ENCODE results near the gene GPR52.

The GPR52 gene

DNA sequence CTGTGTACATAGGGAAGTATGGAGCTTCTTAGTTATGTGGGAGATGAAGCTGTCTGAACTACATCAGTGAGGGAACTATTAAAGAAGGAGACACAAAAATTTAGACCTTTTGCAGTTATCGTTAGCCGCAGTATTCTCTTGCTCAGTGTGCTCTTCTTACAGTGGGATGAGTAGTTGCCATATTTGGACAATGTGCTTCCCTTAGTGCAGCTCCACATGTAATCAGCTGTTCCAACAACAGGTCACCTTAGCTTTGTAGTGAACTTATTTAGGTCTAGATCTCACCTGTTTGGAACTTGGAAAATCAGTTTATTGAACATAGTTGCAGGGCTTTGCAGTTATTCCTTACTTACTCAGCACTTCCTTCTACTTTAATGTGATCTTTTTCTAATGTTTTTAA lies 18.1 kb downstream of the GPR52 start:
- no peaks in the 10 kb centered on the region for H3K27me3 ChIP-seq
- no peaks in the 10 kb centered on the region for H3K9me3 ChIP-seq
- H3K4me1 ChIP-seq = no peaks in the 10 kb centered on the region
- no peak overlapping the region for H3K4me3 ChIP-seq
- H3K27ac ChIP-seq = no peak overlapping the region
- no peaks in the 10 kb centered on the region for H3K36me3 ChIP-seq
- TF ChIP-seq, protein P1, sequence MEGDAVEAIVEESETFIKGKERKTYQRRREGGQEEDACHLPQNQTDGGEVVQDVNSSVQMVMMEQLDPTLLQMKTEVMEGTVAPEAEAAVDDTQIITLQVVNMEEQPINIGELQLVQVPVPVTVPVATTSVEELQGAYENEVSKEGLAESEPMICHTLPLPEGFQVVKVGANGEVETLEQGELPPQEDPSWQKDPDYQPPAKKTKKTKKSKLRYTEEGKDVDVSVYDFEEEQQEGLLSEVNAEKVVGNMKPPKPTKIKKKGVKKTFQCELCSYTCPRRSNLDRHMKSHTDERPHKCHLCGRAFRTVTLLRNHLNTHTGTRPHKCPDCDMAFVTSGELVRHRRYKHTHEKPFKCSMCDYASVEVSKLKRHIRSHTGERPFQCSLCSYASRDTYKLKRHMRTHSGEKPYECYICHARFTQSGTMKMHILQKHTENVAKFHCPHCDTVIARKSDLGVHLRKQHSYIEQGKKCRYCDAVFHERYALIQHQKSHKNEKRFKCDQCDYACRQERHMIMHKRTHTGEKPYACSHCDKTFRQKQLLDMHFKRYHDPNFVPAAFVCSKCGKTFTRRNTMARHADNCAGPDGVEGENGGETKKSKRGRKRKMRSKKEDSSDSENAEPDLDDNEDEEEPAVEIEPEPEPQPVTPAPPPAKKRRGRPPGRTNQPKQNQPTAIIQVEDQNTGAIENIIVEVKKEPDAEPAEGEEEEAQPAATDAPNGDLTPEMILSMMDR (IDR thresholded peaks at IDR 0.05) = no peak
- intact Hi-C loops (cut with DNase I; ENCODE audit: low total_unique reads) = no loop called here
- no peak for DNase-seq

GRCh38 chr1:174466607-174467006 lies 18.8 kb downstream of the GPR52 start:
- H3K4me3 ChIP-seq = no peak overlapping the region
- no peak overlapping the region for H3K27ac ChIP-seq
- intact Hi-C loops (cut with DNase I; ENCODE audit: low total_unique reads) = no loop called here
- H3K4me1 ChIP-seq = no peaks in the 10 kb centered on the region
- DNase-seq = no peak
- TF ChIP-seq, protein P1 (IDR thresholded peaks at IDR 0.05) = no peak
- H3K36me3 ChIP-seq = no peaks in the 10 kb centered on the region
- no peaks in the 10 kb centered on the region for H3K27me3 ChIP-seq
- no peaks in the 10 kb centered on the region for H3K9me3 ChIP-seq

DNA sequence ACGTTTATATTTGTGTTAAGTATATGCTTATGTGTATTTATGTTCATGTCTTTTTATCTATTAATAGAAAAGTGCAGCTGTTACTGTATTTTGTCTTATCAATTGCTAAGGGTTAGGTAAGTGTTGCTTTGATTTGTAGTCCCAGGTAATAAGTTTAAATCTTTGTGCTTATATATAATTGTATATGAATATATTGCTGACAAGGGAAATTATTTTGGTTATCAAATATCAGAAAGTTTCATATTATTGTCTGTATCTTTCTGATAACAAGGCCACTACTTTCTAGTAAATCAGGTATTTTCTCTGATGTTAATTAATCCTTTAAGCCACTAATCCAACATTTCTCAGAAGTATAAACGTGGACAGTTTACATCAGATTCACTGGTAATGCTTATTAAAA lies 21.3 kb downstream of the GPR52 start:
- TF ChIP-seq, protein P1 (IDR thresholded peaks at IDR 0.05) = no peak
- no peaks in the 10 kb centered on the region for H3K27me3 ChIP-seq
- intact Hi-C loops (cut with DNase I; ENCODE audit: low total_unique reads) = no loop called here

DNA sequence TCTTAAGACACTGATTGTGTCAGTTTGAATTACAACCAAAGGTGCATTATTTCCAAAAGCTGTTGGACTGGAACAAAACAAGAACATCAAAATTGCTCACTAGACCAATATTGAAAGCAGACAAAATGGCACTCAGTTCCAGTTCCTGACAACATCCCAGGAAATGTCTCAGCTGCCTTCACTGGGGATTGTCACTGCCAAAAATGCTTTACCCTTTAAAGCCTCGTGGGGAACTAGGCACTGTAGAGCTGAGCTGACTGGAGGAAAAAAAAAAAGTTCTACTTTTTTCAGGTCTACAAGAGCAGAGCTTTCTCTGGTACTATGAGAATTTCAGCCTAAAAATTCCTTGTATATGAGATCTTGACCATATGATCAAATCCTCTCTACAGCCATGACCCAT lies 21.9 kb downstream of the GPR52 start:
- no peaks in the 10 kb centered on the region for H3K27me3 ChIP-seq
- no peak for DNase-seq
- H3K4me1 ChIP-seq = no peaks in the 10 kb centered on the region
- H3K27ac ChIP-seq = no peak overlapping the region
- no peak overlapping the region for H3K4me3 ChIP-seq
- intact Hi-C loops (cut with DNase I; ENCODE audit: low total_unique reads) = no loop called here
- H3K9me3 ChIP-seq = no peaks in the 10 kb centered on the region
- H3K36me3 ChIP-seq = no peaks in the 10 kb centered on the region
- TF ChIP-seq, protein P1 (IDR thresholded peaks at IDR 0.05) = no peak

More for the DNA sequence above, 21.3 kb downstream of the GPR52 start:
- Histone ChIP-seq H3K4me3 (no peak overlapping the region), H3K9me3 (no peaks in the 10 kb centered on the region), H3K27ac (no peak overlapping the region), H3K4me1 (no peaks in the 10 kb centered on the region), H3K36me3 (no peaks in the 10 kb centered on the region)
- no peak for DNase-seq

DNA sequence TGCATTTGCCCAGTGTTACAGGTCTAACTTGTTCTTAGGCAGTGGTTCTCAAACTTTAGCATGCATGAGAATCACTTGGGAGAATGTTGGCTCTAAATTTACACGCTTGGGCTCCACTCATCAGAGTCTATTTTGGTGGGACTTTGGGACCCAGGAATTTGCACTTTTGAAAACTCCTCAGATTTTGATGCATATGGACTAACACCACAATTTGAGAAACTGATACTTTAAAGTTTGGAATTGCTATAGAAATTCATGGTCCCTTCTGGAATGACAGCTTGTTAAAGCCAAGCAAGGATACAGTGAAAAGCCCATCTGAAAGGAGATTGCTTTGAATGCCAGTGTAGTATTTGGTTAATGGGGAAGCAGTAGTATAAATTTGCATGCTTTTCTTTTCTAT lies 31.5 kb downstream of the GPR52 start:
- H3K4me3 ChIP-seq = no peak overlapping the region
- H3K4me1 ChIP-seq = no peaks in the 10 kb centered on the region
- H3K27ac ChIP-seq = no peak overlapping the region
- TF ChIP-seq, protein P1 (IDR thresholded peaks at IDR 0.05) = no peak
- DNase-seq = no peak
- intact Hi-C loops (cut with DNase I; ENCODE audit: low total_unique reads) = no loop called here
- no peaks in the 10 kb centered on the region for H3K36me3 ChIP-seq
- no peaks in the 10 kb centered on the region for H3K9me3 ChIP-seq
- H3K27me3 ChIP-seq = no peaks in the 10 kb centered on the region

DNA sequence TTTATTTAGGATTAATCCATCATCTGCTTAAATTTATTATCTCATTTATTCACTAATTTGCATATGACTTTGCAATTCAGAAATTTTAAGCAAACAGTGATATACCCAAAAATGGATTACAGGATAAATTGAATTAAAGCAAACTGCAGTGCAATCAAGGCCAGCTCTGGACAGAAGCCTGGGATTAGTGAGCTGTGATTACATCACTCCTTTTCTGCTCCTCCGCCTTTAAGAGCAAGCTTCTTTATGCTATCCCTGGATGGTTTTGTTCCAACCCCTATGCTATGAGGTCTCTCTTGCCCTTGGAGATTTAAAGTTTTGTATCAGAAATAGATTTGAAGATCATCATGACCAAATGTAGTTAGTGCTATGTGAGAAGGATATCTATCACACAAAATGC lies 32.6 kb downstream of the GPR52 start:
- DNase-seq = no peak
- TF ChIP-seq, protein P1 (IDR thresholded peaks at IDR 0.05) = no peak
- no peaks in the 10 kb centered on the region for H3K27me3 ChIP-seq
- no peaks in the 10 kb centered on the region for H3K36me3 ChIP-seq
- intact Hi-C loops (cut with DNase I; ENCODE audit: low total_unique reads) = no loop called here
- no peaks in the 10 kb centered on the region for H3K4me1 ChIP-seq
- no peak overlapping the region for H3K27ac ChIP-seq
- H3K4me3 ChIP-seq = no peak overlapping the region
- H3K9me3 ChIP-seq = no peaks in the 10 kb centered on the region

Data from tibial artery (tissue), 4 donors.